DND-41 (cell line): ENCODE measurements around the gene GLMN.

ENCODE experiments used
- CTCF ChIP-seq: IDR thresholded peaks from 2 replicates; pipeline ENCODE4 v1.5.1; 2012; ENCODE audit warnings: borderline replicate concordance, low read length, moderate library complexity, mild to moderate bottlenecking; ENCODE audit not compliant: poor library complexity, severe bottlenecking; ENCODE audit errors: extremely low read depth
- EZH2 ChIP-seq: IDR thresholded peaks from 3 replicates; pipeline ENCODE4 v1.6.1; 2012; ENCODE audit warnings: borderline replicate concordance, low read depth, mild to moderate bottlenecking, moderate library complexity, low read length, inconsistent platforms; ENCODE audit not compliant: severe bottlenecking

- no peak for TF ChIP-seq EZH2
- no peak for TF ChIP-seq CTCF
These were observed 26.0 kb upstream of the GLMN start for GRCh38 chr1:92324784-92325183.
